Loucy (cell line): ENCODE measurements around the gene GOLIM4.
A peak's percentile ranks its signal among the peaks of the same experiment; 100 is the strongest.

Source experiments
- H2AFZ ChIP-seq: fragments of 200-600 bp; sonication (generic); 2 replicates; pipeline ENCODE4 v1.6.0; 2016; ENCODE audit warnings: antibody characterized with exemption, mild to moderate bottlenecking, low read length, moderate library complexity
- H3F3A ChIP-seq: fragments of 200-600 bp; 2 replicates; pipeline ENCODE4 v1.6.0; 2016; ENCODE audit warnings: antibody characterized with exemption, low read depth, mild to moderate bottlenecking
- H3K27me3 ChIP-seq: fragments of 200-600 bp; sonication (generic); 2 replicates; pipeline ENCODE4 v1.6.1; 2014; ENCODE audit warnings: low read length, mild to moderate bottlenecking; ENCODE audit not compliant: insufficient read depth, poor library complexity, severe bottlenecking
- H3K36me3 ChIP-seq: fragments of 200-600 bp; sonication (generic); 2 replicates; pipeline ENCODE4 v1.6.1; 2016; ENCODE audit warnings: low read length; ENCODE audit not compliant: insufficient read depth
- H3K4me1 ChIP-seq: fragments of 200-600 bp; sonication (generic); 2 replicates; pipeline ENCODE4 v1.5.1; 2014; ENCODE audit warnings: low read length, mild to moderate bottlenecking; ENCODE audit not compliant: insufficient read depth, poor library complexity, severe bottlenecking
- H3K4me2 ChIP-seq: fragments of 200-600 bp; sonication (generic); 2 replicates; pipeline ENCODE4 v1.6.0; 2014; ENCODE audit warnings: antibody characterized with exemption, low read length, low read depth, mild to moderate bottlenecking; ENCODE audit not compliant: poor library complexity, severe bottlenecking
- H3K4me3 ChIP-seq: fragments of 200-600 bp; sonication (generic); 2 replicates; pipeline ENCODE4 v1.5.1; 2014; ENCODE audit warnings: low read length, mild to moderate bottlenecking, mixed read lengths; ENCODE audit not compliant: poor library complexity, severe bottlenecking
- H3K79me2 ChIP-seq: fragments of 200-600 bp; sonication (generic); 2 replicates; pipeline ENCODE4 v1.6.1; 2014; ENCODE audit warnings: low read length; ENCODE audit not compliant: insufficient read depth
- H3K9ac ChIP-seq: fragments of 200-600 bp; sonication (generic); 2 replicates; pipeline ENCODE4 v1.6.0; 2014; ENCODE audit warnings: mild to moderate bottlenecking, low read depth, low read length, moderate library complexity; ENCODE audit not compliant: poor library complexity, severe bottlenecking
- H3K9me2 ChIP-seq: fragments of 200-600 bp; sonication (generic); replicated peaks from 2 replicates; pipeline ENCODE4 v1.6.1; 2016; ENCODE audit warnings: low read depth, low read length, mixed read lengths
- H3K9me3 ChIP-seq: fragments of 200-600 bp; sonication (generic); 2 replicates; pipeline ENCODE4 v1.6.1; 2014; ENCODE audit warnings: mild to moderate bottlenecking, antibody characterized with exemption, low read length, low read depth; ENCODE audit not compliant: insufficient read depth
- H4K20me1 ChIP-seq: fragments of 200-600 bp; sonication (generic); 2 replicates; pipeline ENCODE4 v1.6.0; 2014; ENCODE audit warnings: antibody characterized with exemption, low read length, mild to moderate bottlenecking; ENCODE audit not compliant: insufficient read depth, poor library complexity, severe bottlenecking
- CTCF ChIP-seq: fragments of 200-600 bp; sonication (generic); conservative IDR thresholded peaks from 2 replicates; pipeline ENCODE4 v1.5.1; 2014; ENCODE audit warnings: mild to moderate bottlenecking, antibody characterized with exemption, low read length
- EZH2phosphoT487 ChIP-seq: fragments of 200-600 bp; IDR thresholded peaks from 2 replicates; pipeline ENCODE4 v1.6.1; 2018; ENCODE audit warnings: antibody characterized with exemption, mild to moderate bottlenecking, moderate library complexity, borderline replicate concordance

Gene GOLIM4

DNA sequence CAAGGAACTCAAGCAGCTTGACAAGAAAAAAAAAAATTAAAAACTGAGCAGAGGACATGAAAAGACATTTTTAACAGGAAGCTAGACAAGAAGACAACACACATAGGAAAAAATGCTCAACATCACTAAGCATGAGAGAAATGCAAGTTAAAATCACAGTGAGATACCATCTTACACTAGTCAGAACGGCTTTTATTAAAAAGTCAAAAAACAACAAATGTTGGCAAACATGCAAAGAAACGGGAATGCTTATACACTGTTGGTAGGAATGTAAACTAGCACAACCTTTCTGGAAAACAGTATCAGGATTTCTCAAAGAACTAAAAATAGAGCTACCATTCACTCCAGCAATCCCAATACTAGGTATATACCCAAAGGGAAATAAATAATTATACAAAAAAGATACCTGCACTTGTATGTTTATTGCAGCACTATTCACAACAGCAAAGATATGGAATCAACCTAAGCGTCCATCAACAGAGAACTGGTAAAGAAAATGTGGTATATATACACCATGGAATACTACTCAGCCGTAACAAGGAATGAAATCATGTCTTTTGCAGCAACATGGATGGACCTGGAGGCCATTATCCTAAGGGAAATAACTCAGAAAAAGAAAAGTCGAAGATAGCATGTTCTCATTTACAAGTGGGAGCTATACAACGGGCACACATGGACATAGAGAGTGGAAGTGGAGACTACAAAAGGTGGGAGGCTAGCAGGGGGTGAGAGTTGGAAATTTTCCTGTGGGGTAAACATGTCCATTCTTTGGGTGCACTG lies 5.2 kb downstream of the GOLIM4 start:
- Histone ChIP-seq H3K4me3 (peak overlapping the region; percentile 82), H3K36me3 (no peaks in the 10 kb centered on the region), H3K9me3 (no peaks in the 10 kb centered on the region), H3K4me2 (peak overlapping the region; percentile 55), H4K20me1 (peaks cover 31% of the 10 kb centered on the region), H3K9me2 (no peaks in the 10 kb centered on the region), H3K4me1 (peaks cover 43% of the 10 kb centered on the region), H3K79me2 (peaks cover 70% of the 10 kb centered on the region), H2AFZ (no peak overlapping the region), H3K9ac (no peak overlapping the region), H3F3A (no peaks in the 10 kb centered on the region), H3K27me3 (no peaks in the 10 kb centered on the region)
- TF ChIP-seq EZH2phosphoT487, result no peak
- TF ChIP-seq CTCF, result no peak

- TF ChIP-seq EZH2phosphoT487, result no peak
- no peak for TF ChIP-seq CTCF
- H3K36me3 ChIP-seq, result no peaks in the 10 kb centered on the region
- peaks cover 75% of the 10 kb centered on the region for H3K79me2 ChIP-seq
- H3K27me3 ChIP-seq, result no peaks in the 10 kb centered on the region
- H3K9me2 ChIP-seq, result no peaks in the 10 kb centered on the region
- H2AFZ ChIP-seq, result no peak overlapping the region
- peaks cover 47% of the 10 kb centered on the region for H3K4me1 ChIP-seq
- peaks cover 28% of the 10 kb centered on the region for H4K20me1 ChIP-seq
- peak overlapping the region; percentile 55 for H3K4me2 ChIP-seq
- H3F3A ChIP-seq, result no peaks in the 10 kb centered on the region
- H3K9me3 ChIP-seq, result no peaks in the 10 kb centered on the region
- no peak overlapping the region for H3K9ac ChIP-seq
- no peak overlapping the region for H3K4me3 ChIP-seq
Observed at GRCh38 chr3:168089179-168089771, 6.4 kb downstream of the GOLIM4 start.

DNA sequence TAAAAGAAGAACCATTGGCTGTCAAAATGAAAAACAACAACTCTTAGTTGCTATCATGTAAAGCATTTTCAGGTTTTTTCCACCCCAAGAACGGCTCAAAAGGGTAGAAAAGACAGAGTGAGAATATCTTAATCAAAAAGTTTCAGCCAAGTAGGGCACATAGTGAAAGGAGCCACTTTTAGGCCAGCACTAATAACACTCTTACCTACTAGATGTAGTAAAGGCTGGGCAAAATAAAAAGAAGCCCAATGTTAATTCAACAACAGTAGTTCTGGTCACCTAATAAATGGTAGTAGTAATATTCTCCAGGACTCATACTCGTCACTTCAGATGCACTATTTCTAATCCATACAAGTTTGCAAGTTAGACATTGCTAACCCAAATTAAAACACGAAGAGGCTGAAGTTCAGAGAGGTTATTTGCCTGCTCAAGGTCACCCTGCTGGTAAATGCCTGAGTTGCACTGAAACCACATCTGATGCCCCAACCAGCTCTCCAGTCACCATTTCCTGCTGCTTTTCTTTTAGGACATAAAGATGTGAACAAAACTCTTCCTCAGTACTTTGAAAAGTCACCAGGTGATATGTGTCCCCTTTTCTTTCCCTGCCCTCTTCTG lies 7.5 kb downstream of the GOLIM4 start:
- Histone ChIP-seq H2AFZ (no peak overlapping the region), H3K9ac (no peak overlapping the region), H3F3A (no peaks in the 10 kb centered on the region), H3K36me3 (no peaks in the 10 kb centered on the region), H4K20me1 (peaks cover 18% of the 10 kb centered on the region), H3K27me3 (no peaks in the 10 kb centered on the region), H3K9me2 (no peaks in the 10 kb centered on the region), H3K79me2 (peaks cover 73% of the 10 kb centered on the region), H3K4me1 (peaks cover 39% of the 10 kb centered on the region), H3K4me3 (peak overlapping the region; percentile 36), H3K4me2 (peak overlapping the region; percentile 55), H3K9me3 (no peaks in the 10 kb centered on the region)
- TF ChIP-seq EZH2phosphoT487, result no peak
- peak; percentile 64 for TF ChIP-seq CTCF
